ENCODE measurements around the gene B3GALNT1. TPM values are rescaled to one million over a fixed set of nuclear protein-coding genes. Genes with fewer than 3 reads are reported as not detected.
A peak's percentile ranks its signal among the peaks of the same experiment; 100 is the strongest.

The B3GALNT1 gene
- total RNA-seq, 2 experiments from 2014 or later, result 14.7 to 19.7 TPM

GRCh38 chr3:161072211-161072621 lies 32.9 kb downstream of the B3GALNT1 start:
- POLR2A ChIA-PET, result no interaction called here
- peak overlapping the region; percentile 83 for H3K27ac Mint-ChIP-seq

DNA sequence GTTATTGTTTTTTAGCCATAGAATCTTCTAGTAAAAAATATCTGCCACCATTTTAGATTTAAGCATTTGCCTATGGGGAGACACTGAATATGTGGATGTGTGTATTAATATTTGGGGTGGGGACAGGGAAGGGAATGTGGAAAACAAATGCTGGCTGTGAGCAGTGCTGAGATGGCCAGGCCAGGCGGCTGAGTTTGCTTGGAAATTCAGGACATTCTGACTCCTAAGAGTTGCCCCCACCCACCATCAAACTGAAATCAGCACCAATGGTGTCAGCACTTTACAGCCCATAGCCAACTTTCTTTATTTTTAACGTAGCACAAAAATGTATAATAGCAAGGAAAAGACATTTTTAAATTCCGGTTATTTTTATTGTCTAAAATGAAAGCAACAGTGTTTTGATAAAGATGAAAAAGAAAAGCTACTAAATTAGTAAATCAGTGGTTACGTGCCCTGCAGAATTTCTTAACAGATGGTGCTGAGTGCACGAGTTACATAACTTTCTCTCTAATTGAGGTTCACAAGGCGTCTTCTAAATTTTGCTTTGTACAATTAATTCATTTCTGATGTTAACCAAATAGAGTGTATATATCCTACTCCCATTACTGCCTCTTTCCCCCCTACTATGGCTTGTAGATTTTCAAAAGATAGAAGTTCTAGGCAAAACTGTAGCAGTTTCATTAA lies 34.0 kb downstream of the B3GALNT1 start:
- peaks cover 30% of the 10 kb centered on the region for H3K36me3 Mint-ChIP-seq (ENCODE audit: low read depth)
- ATAC-seq (no peak), DNase-seq (no peak)
- peaks cover 78% of the 10 kb centered on the region for H3K4me1 Mint-ChIP-seq (ENCODE audit: low read depth)
- ChIA-PET CTCF (no interaction called here), POLR2A (no interaction called here)
- peak overlapping the region; percentile 26 for H3K27ac Mint-ChIP-seq
- H3K27me3 Mint-ChIP-seq (ENCODE audit: low read depth), result no peaks in the 10 kb centered on the region
- H3K9me3 Mint-ChIP-seq (ENCODE audit: insufficient read depth), result no peaks in the 10 kb centered on the region
- H3K4me3 Mint-ChIP-seq, result no peak overlapping the region

More at GRCh38 chr3:161072211-161072621, 32.9 kb downstream of the B3GALNT1 start:
- H3K27me3 Mint-ChIP-seq (ENCODE audit: low read depth), result no peaks in the 10 kb centered on the region
- peak overlapping the region; percentile 12 for H3K4me3 Mint-ChIP-seq
- ATAC-seq, result peak; percentile 47
- DNase-seq, result no peak
- H3K4me1 Mint-ChIP-seq (ENCODE audit: low read depth), result peaks cover 73% of the 10 kb centered on the region
- no peaks in the 10 kb centered on the region for H3K9me3 Mint-ChIP-seq (ENCODE audit: insufficient read depth)
- CTCF ChIA-PET, result no interaction called here
- peaks cover 33% of the 10 kb centered on the region for H3K36me3 Mint-ChIP-seq (ENCODE audit: low read depth)

DNA sequence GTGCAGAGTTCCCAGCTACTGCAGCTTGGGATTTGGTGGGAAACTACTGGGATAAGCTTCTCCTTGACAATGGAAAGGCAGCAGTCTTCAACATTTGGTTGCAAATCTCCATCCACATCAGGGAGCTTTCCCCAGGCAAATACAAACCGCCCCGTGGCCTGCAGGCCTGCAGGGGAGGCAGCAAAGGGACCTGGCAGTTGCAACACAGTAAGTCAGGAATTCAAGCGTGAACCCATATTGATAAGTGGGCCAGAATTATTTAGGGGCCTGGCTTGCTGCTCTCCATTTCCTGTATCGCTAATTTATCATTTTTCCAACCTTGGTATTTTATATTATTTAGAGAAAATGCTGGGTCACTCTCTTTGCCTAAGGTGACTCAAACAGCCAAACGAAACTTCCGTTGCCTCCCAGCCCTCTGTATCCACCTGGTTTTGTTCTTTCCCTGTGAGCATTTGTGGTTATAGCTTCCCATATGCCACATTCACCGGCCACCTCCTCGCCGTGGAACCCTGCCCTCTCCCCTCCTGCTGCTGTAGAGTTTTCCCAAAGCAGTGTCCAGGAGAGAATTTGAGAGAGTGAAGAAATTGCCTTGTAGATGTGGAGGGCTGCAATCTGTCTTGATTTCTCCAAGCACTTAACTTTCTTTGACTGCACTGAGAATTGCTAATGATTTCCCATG lies 34.8 kb downstream of the B3GALNT1 start:
- H3K27me3 Mint-ChIP-seq (ENCODE audit: low read depth), result no peaks in the 10 kb centered on the region
- POLR2A ChIA-PET, result no interaction called here

DNA sequence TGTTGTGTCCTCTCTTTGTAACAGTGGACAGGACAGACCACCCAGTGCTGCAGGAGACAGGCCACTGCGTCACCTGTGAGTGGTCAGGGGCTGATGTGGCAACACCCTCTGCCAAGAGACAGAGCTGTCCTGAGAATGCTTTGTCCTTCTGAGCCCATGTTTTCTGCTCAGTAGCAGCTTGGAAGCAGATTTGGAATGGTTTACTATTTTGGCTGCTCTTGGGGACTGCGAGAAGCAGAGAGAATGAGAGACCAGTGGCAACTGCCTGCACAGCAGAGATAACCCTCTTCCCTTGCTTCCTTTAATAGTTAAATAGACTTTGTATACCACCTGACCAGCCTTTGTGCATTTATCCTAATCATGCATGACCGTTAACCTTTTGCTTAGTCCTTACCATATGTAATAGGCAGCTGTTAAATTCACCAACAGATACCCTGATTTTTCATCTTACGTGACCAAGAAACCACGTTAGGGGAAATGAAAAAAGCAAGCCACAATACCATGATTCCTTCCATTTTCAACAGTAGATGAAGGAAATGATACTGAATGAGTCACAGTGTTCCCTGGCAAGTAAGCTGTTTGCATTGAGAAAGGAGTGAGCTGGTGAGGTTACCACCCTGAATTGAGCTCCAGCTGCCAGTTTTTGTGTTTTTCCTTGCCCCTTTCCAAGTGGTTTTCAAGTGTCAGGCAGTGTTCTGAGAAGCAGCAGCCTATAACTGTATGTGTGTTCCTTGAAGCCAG lies 35.5 kb downstream of the B3GALNT1 start:
- Mint-ChIP-seq H3K4me1 (ENCODE audit: low read depth) (peaks cover 80% of the 10 kb centered on the region), H3K36me3 (ENCODE audit: low read depth) (peaks cover 24% of the 10 kb centered on the region), H3K27ac (peak overlapping the region; percentile 35), H3K4me3 (peak overlapping the region; percentile 12), H3K27me3 (ENCODE audit: low read depth) (no peaks in the 10 kb centered on the region), H3K9me3 (ENCODE audit: insufficient read depth) (no peaks in the 10 kb centered on the region)
- DNase-seq (no peak), ATAC-seq (peak; percentile 76)
- POLR2A ChIA-PET, result no interaction called here
- CTCF ChIA-PET, result interaction anchor here (1.2 kb wide), 1 partner anchor 9 kb away, joined by 4 read pairs; no protein-coding TSS in a partner anchor

More for the DNA sequence above, 34.8 kb downstream of the B3GALNT1 start:
- DNase-seq (no peak), ATAC-seq (no peak)
- H3K27ac Mint-ChIP-seq, result peak overlapping the region; percentile 35
- H3K4me1 Mint-ChIP-seq (ENCODE audit: low read depth), result peaks cover 80% of the 10 kb centered on the region
- CTCF ChIA-PET, result interaction anchor here (1.2 kb wide), 1 partner anchor 8 kb away, joined by 4 read pairs; no protein-coding TSS in a partner anchor
- peak overlapping the region; percentile 12 for H3K4me3 Mint-ChIP-seq
- H3K36me3 Mint-ChIP-seq (ENCODE audit: low read depth), result peaks cover 26% of the 10 kb centered on the region
- no peaks in the 10 kb centered on the region for H3K9me3 Mint-ChIP-seq (ENCODE audit: insufficient read depth)

- POLR2A ChIA-PET, result no interaction called here
- H3K4me1 Mint-ChIP-seq (ENCODE audit: low read depth), result peaks cover 62% of the 10 kb centered on the region
- CTCF ChIA-PET, result no interaction called here
- H3K9me3 Mint-ChIP-seq (ENCODE audit: insufficient read depth), result no peaks in the 10 kb centered on the region
- peaks cover 18% of the 10 kb centered on the region for H3K36me3 Mint-ChIP-seq (ENCODE audit: low read depth)
- no peak overlapping the region for H3K4me3 Mint-ChIP-seq
- peak overlapping the region; percentile 31 for H3K27ac Mint-ChIP-seq
- DNase-seq (no peak), ATAC-seq (no peak)
- H3K27me3 Mint-ChIP-seq (ENCODE audit: low read depth), result no peaks in the 10 kb centered on the region
These were observed 37.8 kb downstream of the B3GALNT1 start for GRCh38 chr3:161067335-161067734.

- Mint-ChIP-seq H3K27me3 (ENCODE audit: low read depth) (no peaks in the 10 kb centered on the region), H3K4me3 (no peak overlapping the region), H3K4me1 (ENCODE audit: low read depth) (peaks cover 58% of the 10 kb centered on the region), H3K36me3 (ENCODE audit: low read depth) (peaks cover 17% of the 10 kb centered on the region), H3K27ac (no peak overlapping the region), H3K9me3 (ENCODE audit: insufficient read depth) (no peaks in the 10 kb centered on the region)
- POLR2A ChIA-PET, result no interaction called here
- CTCF ChIA-PET, result no interaction called here
- ATAC-seq (no peak), DNase-seq (no peak)
These were observed 38.2 kb downstream of the B3GALNT1 start for GRCh38 chr3:161066930-161067329.

- ChIA-PET POLR2A (no interaction called here), CTCF (no interaction called here)
- Mint-ChIP-seq H3K4me3 (no peak overlapping the region), H3K27me3 (ENCODE audit: low read depth) (peaks cover 3% of the 10 kb centered on the region), H3K4me1 (ENCODE audit: low read depth) (peaks cover 37% of the 10 kb centered on the region), H3K27ac (no peak overlapping the region), H3K9me3 (ENCODE audit: insufficient read depth) (peaks cover 5% of the 10 kb centered on the region), H3K36me3 (ENCODE audit: low read depth) (peaks cover 17% of the 10 kb centered on the region)
- DNase-seq (no peak), ATAC-seq (no peak)
These were observed 40.7 kb downstream of the B3GALNT1 start for GRCh38 chr3:161064413-161064812.

GRCh38 chr3:161054860-161055604 lies 50.1 kb downstream of the B3GALNT1 start:
- no peak overlapping the region for H3K27ac Mint-ChIP-seq
- ATAC-seq, result no peak
- H3K27me3 Mint-ChIP-seq (ENCODE audit: low read depth), result peaks cover under 1% of the 10 kb centered on the region
- ChIA-PET CTCF (no interaction called here), POLR2A (no interaction called here)
- peaks cover 18% of the 10 kb centered on the region for H3K4me1 Mint-ChIP-seq (ENCODE audit: low read depth)
- peaks cover under 1% of the 10 kb centered on the region for H3K36me3 Mint-ChIP-seq (ENCODE audit: low read depth)
- H3K9me3 Mint-ChIP-seq (ENCODE audit: insufficient read depth), result peaks cover 2% of the 10 kb centered on the region
- H3K4me3 Mint-ChIP-seq, result no peak overlapping the region
- no peak for DNase-seq

DNA sequence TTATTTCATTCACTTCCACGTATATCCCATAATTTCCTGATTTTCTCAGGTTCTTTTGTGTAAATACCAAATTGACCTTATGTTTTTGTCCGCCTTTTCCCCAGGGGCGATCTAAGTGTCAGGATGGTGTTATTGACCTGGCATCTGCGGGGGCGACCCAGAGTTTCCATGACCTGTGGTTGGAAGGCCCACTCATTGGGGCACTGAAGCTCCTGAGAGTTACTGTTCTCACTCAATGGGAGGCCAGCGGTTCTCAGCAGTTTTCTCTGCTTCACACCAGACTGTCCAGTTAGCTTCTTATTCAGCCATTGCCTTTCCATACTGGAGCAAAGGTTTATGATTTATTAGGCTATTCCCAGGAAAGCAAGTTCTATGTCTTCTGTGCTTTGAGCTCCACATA lies 53.3 kb downstream of the B3GALNT1 start:
- DNase-seq (no peak), ATAC-seq (no peak)
- Mint-ChIP-seq H3K9me3 (ENCODE audit: insufficient read depth) (no peaks in the 10 kb centered on the region), H3K27me3 (ENCODE audit: low read depth) (no peaks in the 10 kb centered on the region), H3K4me3 (no peak overlapping the region), H3K4me1 (ENCODE audit: low read depth) (peaks cover 19% of the 10 kb centered on the region), H3K27ac (no peak overlapping the region), H3K36me3 (ENCODE audit: low read depth) (peaks cover 2% of the 10 kb centered on the region)
- ChIA-PET CTCF (no interaction called here), POLR2A (no interaction called here)

DNA sequence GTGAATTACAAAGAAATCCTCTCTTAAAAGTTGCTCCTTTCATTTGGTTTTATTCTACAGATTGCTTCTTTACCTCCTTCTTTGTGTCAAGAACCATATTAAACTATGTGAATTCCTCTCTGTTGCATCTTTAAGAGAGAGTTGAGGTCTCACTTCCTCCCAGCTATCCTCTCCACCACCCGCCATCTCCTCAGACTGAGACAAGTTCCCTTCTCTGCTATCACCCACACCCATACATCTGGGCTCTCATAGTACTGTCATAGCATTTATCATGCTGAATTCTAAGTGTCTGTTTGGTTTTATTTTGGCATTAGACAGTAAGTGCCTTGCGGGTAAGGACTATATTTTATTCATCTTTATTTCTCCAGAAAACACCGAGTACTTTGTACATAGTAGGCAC lies 54.2 kb downstream of the B3GALNT1 start:
- Mint-ChIP-seq H3K27me3 (ENCODE audit: low read depth) (no peaks in the 10 kb centered on the region), H3K4me1 (ENCODE audit: low read depth) (peaks cover 19% of the 10 kb centered on the region), H3K9me3 (ENCODE audit: insufficient read depth) (no peaks in the 10 kb centered on the region), H3K36me3 (ENCODE audit: low read depth) (peaks cover 2% of the 10 kb centered on the region), H3K27ac (no peak overlapping the region), H3K4me3 (no peak overlapping the region)
- ChIA-PET POLR2A (no interaction called here), CTCF (no interaction called here)
- no peak for ATAC-seq
- DNase-seq, result no peak

- POLR2A ChIA-PET, result no interaction called here
- peaks cover 9% of the 10 kb centered on the region for H3K4me1 Mint-ChIP-seq (ENCODE audit: low read depth)
- CTCF ChIA-PET, result interaction anchor here (0.7 kb wide), 1 partner anchor 47 kb away, joined by 4 read pairs; no protein-coding TSS in a partner anchor
- peaks cover 6% of the 10 kb centered on the region for H3K36me3 Mint-ChIP-seq (ENCODE audit: low read depth)
- peaks cover 3% of the 10 kb centered on the region for H3K27me3 Mint-ChIP-seq (ENCODE audit: low read depth)
- ATAC-seq, result no peak
- no peak for DNase-seq
- H3K9me3 Mint-ChIP-seq (ENCODE audit: insufficient read depth), result no peaks in the 10 kb centered on the region
- no peak overlapping the region for H3K27ac Mint-ChIP-seq
- no peak overlapping the region for H3K4me3 Mint-ChIP-seq
These were observed 55.4 kb downstream of the B3GALNT1 start for GRCh38 chr3:161049683-161050248.

Measured in activated CD8-positive, alpha-beta T cell treated with anti-CD3 and anti-CD28 coated beads, Interleukin-2, amount 10 ng/mL, durations not matched to agents 7 days and 5 days (primary cell).